ENCODE measurements around the gene RGS11.
"Not testable (repeated sequence)": the region's sequence is repeated elsewhere in the genome, so short reads cannot be mapped to it uniquely, and the experiment has no call there.

DNA sequence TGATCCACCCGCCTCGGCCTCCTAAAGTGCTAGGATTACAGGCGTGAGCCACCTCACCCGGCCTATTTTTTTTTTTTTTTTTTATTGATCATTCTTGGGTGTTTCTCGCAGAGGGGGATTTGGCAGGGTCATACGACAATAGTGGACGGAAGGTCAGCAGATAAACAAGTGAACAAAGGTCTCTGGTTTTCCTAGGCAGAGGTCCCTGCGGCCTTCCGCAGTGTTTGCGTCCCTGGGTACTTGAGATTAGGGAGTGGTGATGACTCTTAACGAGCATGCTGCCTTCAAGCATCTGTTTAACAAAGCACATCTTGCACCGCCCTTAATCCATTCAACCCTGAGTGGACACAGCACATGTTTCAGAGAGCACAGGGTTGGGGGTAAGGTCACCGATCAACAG lies 17.7 kb downstream of the RGS11 start:
- TF ChIP-seq, protein P1, sequence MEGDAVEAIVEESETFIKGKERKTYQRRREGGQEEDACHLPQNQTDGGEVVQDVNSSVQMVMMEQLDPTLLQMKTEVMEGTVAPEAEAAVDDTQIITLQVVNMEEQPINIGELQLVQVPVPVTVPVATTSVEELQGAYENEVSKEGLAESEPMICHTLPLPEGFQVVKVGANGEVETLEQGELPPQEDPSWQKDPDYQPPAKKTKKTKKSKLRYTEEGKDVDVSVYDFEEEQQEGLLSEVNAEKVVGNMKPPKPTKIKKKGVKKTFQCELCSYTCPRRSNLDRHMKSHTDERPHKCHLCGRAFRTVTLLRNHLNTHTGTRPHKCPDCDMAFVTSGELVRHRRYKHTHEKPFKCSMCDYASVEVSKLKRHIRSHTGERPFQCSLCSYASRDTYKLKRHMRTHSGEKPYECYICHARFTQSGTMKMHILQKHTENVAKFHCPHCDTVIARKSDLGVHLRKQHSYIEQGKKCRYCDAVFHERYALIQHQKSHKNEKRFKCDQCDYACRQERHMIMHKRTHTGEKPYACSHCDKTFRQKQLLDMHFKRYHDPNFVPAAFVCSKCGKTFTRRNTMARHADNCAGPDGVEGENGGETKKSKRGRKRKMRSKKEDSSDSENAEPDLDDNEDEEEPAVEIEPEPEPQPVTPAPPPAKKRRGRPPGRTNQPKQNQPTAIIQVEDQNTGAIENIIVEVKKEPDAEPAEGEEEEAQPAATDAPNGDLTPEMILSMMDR (IDR thresholded peaks at IDR 0.05) = not testable (repeated sequence)
- not testable (repeated sequence) for TF ChIP-seq ESRRA (IDR thresholded peaks at IDR 0.05; ENCODE audit: borderline replicate concordance, low read length); MAZ (IDR thresholded peaks at IDR 0.05; ENCODE audit: borderline replicate concordance, low read depth, low read length); RCOR1 (IDR thresholded peaks at IDR 0.05; ENCODE audit: low read depth, low read length); POLR2A (IDR thresholded peaks at IDR 0.05; ENCODE audit: low read length); CHD4 (IDR thresholded peaks at IDR 0.05; ENCODE audit: borderline replicate concordance); EP300 (IDR thresholded peaks at IDR 0.05); ZNF302 (CRISPR knock-in tag; IDR thresholded peaks at IDR 0.05); MAFK (IDR thresholded peaks at IDR 0.05; ENCODE audit: partially characterized antibody); RNF2 (IDR thresholded peaks at IDR 0.05; ENCODE audit: borderline replicate concordance, low read depth)
- TF ChIP-seq, protein P2, sequence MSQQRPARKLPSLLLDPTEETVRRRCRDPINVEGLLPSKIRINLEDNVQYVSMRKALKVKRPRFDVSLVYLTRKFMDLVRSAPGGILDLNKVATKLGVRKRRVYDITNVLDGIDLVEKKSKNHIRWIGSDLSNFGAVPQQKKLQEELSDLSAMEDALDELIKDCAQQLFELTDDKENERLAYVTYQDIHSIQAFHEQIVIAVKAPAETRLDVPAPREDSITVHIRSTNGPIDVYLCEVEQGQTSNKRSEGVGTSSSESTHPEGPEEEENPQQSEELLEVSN (IDR thresholded peaks at IDR 0.05; ENCODE audit: borderline replicate concordance, low read depth) = not testable (repeated sequence)
- TF ChIP-seq, protein P3, sequence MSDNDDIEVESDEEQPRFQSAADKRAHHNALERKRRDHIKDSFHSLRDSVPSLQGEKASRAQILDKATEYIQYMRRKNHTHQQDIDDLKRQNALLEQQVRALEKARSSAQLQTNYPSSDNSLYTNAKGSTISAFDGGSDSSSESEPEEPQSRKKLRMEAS (IDR thresholded peaks at IDR 0.05) = not testable (repeated sequence)
